GM11168 (cell line): ENCODE data around the gene NPC1L1.
"Not testable (repeated sequence)": the region's sequence is repeated elsewhere in the genome, so short reads cannot be mapped to it uniquely, and the experiment has no call there.

Source experiments
- in situ Hi-C: fragments of 300-500 bp; cut with MboI; formaldehyde crosslinking; loops from one replicate; pipeline ENCODE4 v1.12.0; 2022; ENCODE audit warnings: low sequenced_read_pairs; ENCODE audit not compliant: unreplicated experiment

The NPC1L1 gene

GRCh38 chr7:44565795-44566559 is 24.8 kb upstream of the NPC1L1 start:
- in situ Hi-C loops: no loop called here

GRCh38 chr7:44565097-44565794 is 24.1 kb upstream of the NPC1L1 start:
- in situ Hi-C loops: no loop called here

GRCh38 chr7:44564606-44565005 is 23.5 kb upstream of the NPC1L1 start:
- in situ Hi-C loops: no loop called here

- in situ Hi-C loops: no loop called here
These were observed 22.1 kb upstream of the NPC1L1 start for GRCh38 chr7:44563171-44563679.

GRCh38 chr7:44562622-44562962 is 21.5 kb upstream of the NPC1L1 start:
- in situ Hi-C loops: not testable (repeated sequence)

GRCh38 chr7:44561962-44562621 is 21.0 kb upstream of the NPC1L1 start:
- in situ Hi-C loops: no loop called here

DNA sequence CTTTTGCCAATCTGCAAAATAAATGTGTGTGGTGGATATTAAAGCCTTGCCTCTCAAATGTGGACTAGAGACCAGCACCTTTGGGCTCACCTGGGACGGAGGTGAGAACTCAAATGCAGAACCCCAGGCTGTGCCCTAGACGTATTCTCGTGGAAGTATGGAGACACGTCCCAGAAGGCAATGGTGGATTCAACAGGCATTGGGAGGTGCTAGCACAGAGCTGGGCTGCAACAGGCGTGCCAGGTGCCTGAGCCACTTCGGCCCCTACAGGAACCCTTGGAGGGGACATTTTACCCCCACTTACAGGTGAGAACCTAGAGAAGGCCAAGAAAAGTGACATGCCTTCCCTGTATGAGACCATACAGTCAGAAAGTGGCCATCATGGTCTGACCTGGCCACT is 20.4 kb upstream of the NPC1L1 start:
- in situ Hi-C loops: no loop called here

GRCh38 chr7:44559485-44559884 is 18.4 kb upstream of the NPC1L1 start:
- in situ Hi-C loops: no loop called here

GRCh38 chr7:44557485-44557884 is 16.4 kb upstream of the NPC1L1 start:
- in situ Hi-C loops: no loop called here

DNA sequence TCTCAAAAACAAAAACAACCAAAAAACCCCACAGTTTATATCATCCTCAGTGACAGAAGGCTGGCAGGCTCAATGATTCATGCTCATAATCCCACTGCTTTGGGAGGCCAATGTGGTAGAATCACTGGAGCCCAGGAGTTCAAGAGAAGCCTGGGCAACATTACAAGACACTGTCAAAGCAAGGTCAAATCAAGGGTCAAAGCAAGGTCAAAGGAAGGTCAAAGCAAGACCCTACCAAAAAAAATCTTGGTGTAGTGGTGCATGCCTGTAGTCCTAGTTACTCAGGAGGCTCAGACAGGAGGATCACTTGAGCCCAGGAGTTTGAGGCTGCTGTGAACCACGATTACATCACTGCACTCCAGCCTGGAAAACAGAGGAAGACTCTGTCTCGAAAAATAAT is 14.2 kb upstream of the NPC1L1 start:
- in situ Hi-C loops: no loop called here

DNA sequence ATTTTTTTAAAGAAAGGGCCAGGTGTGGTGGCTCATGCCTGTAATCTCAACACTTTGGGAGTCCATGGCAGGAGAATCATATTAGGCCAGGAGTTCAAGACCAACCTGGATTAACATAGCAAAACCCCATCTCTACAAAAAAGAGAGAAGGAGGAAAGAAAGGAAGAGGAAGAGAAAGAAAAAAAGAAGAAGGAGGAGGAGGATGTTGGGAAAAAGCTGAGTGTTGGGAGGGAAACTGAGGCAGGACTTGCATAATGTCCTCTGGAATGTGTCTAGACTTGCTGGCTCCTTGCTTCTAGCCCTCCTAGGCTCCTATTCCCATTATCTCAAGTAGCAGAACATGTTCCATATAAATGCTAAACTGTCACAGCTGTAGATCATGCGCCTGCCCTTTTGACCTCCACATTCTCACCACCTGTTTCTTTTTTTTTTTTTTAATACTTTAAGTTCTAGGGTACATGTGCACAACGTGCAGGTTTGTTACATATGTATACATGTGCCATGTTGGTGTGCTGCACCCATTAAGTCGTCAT is 11.4 kb upstream of the NPC1L1 start:
- in situ Hi-C loops: not testable (repeated sequence)

DNA sequence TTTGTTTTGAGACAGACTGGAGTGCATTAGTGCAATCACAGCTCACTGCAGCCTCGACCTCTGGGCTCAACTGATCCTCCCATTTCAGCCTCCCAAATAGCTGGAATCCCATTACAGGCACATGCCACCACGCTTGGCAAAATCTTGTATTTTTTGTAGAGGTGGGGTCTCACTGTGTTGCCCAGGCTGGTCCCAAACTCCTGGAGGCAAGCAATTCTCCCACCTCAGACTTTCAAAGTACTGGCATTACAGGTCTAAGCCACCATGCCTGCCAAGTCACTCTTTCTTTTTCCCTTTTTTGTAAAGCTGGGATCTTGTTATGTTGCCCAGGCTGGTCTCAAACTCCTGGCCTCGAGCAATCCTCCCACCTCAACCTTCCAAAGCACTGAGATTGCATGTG is 8.3 kb upstream of the NPC1L1 start:
- in situ Hi-C loops: no loop called here

- in situ Hi-C loops: no loop called here
These were observed 7.8 kb upstream of the NPC1L1 start for GRCh38 chr7:44548893-44549292.

- in situ Hi-C loops: no loop called here
These were observed 6.6 kb upstream of the NPC1L1 start for GRCh38 chr7:44547536-44548231.

GRCh38 chr7:44541876-44542610 is 913 bp upstream of the NPC1L1 start:
- in situ Hi-C loops: no loop called here

DNA sequence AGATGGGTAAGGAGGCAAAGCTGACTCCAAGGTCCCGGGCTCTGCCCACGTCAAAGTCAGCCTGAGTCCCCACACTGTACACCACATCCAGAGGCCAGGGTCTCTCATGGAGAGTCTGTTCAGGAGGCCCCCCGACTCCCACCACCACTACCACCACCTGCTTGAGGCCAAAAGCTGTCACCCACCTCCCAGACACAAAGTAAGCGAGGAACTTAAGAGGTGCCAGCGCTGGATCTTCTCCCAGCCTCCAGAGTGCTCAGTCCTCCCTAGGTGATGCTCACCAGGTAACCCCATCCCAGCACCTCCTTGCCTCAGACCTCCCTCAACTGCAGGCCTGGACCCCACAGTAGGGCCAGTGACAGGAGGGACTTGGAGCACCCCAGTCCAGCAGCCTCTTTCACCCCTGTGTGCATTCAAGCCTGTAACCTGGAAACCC is 520 bp downstream of the NPC1L1 start:
- in situ Hi-C loops: no loop called here

DNA sequence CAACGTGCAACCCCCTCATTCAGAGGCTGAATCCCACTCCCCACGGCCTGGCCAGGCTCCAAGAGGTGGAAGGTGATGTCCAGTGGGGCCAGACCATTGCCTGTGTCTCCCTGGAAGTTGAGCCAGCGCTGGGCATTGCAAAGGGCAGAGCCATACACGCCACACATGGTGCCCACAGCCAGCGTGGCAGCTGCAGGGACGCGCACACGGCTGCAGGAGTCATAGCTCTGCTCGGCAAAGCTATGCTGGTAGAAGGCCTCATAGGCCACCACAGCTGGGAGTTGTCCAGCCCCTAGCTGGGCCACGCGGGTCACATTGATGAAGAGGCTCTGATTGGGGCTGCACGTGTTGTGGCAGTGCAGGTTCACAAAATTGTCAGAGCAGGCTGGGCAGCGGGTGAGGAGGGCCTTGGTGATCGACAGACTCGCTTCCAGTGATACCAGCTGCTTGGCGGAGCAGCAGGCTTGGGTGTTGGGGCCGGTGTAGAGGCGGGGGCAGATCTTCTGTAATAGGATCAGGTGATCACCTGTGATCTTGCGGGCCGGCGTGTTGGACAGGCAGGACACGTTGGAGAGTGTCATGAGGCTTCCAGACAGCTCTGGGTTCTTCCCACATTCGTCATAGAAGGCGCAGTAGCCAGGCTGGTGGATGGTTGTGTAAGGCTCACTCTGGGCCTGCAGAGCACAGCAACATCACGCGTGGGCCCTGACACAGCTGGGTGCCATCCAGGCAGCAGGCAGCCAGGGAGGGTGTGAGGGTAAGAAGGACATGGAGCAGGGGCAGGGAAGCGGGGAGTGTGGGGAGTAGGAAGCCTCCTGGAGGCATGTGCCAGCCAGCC is 1.2 kb downstream of the NPC1L1 start:
- in situ Hi-C loops: no loop called here

GRCh38 chr7:44538798-44539668 is 2.1 kb downstream of the NPC1L1 start:
- in situ Hi-C loops: no loop called here
